ENCODE results near the gene TGDS. TPM values are rescaled to one million over a fixed set of nuclear protein-coding genes. Genes with fewer than 3 reads are reported as not detected.

Gene TGDS, protein sequence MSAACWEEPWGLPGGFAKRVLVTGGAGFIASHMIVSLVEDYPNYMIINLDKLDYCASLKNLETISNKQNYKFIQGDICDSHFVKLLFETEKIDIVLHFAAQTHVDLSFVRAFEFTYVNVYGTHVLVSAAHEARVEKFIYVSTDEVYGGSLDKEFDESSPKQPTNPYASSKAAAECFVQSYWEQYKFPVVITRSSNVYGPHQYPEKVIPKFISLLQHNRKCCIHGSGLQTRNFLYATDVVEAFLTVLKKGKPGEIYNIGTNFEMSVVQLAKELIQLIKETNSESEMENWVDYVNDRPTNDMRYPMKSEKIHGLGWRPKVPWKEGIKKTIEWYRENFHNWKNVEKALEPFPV
- total RNA-seq: 19.5 and 23.3 TPM in 2 replicates

DNA sequence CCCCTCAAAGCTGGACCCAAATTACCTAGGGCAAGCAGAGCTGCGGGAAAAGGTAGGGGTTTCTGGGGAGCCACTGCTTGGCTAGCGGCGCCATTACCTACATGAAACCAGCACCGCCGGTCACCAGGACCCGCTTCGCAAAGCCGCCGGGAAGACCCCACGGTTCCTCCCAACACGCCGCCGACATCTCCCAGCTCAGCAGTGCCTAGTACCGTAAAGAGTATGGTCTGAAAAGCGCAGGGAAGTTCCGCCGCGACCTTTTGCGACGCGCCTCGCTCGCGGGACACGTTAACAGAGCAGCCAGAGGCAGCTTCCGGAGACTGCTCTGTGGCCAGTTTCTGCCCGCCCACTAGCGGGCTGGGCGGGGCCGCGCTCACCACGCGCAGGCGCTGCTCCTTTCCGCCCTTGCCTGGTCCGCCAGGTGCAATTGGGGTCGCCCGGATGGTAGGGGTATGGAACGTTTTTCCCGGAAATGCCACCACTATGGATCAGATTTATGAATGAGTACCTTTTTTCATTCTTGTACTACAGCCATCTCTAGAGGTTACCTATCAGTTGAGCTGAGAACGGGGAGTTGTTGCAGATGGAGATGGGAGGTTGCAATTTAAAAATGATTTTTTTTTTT lies at the start of gene TGDS:
TGDS (minus strand) TSS at position 203 of the 625 bp plus-strand sequence; CDS start at position 187, 16 bp downstream.

DNA sequence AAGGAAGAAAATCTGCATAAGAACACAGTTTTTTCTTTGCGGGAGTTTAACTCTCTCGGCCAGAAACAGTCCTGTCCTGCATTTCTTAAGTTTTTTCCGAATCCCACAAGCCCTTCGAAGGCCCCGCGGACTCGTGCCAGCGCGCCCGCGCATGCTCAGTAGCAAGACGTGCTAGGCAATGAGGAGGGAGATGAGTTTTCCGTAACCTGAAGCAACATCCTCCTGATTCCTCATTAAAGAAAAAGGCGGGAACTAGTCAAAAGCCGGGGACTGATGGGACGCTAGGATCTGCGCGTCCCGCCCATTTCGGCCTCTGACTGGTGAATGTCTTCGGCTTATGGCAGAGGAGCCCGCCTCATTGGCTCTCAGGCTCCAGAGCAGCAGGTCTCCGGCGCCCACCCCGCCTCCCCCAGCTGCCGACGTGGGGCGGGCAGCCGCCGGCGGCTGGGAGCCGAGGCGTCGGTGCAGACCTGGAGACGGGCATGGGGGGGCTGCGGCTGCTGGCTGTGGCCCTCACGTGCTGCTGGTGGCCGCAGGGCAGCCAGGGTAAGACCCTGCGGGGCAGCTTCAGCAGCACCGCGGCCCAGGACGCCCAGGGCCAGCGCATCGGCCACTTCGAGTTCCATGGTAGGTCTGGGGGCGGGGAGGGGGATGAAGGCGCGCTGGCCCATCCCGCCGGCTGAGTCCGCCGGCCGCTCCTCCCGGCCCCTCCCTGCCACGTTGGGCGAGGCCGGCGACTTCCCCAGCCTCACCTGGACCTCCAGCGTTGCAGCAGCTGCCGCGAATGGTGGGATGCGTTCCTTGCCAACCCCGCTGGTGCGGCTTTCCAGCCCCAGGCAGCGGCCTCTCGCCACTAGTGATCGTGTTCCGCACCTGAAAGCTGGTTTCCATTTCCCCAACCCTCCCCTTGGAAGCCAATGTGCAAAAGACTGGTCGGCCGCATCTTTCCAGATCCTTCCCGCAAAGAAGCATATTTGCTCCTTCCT lies 5.8 kb upstream of the TGDS start, which contains the start of gene GPR180:
GPR180 (plus strand) TSS at position 412 of the 986 bp plus-strand sequence; CDS start at position 483, 71 bp downstream.

Other genes with a start within 250 kb of the TGDS start
- gene DCT, start 116.5 kb downstream of the TGDS start, total RNA-seq: not detected in 2 replicates
- gene GPR180, start 5.7 kb upstream of the TGDS start, total RNA-seq: 17.6 and 22.3 TPM in 2 replicates
- not detected in 2 replicates for gene SOX21, start 116.4 kb upstream of the TGDS start, total RNA-seq

Data from thoracic aorta endothelial cell (primary cell).